Nephron (organoid): ENCODE data around the gene FBN3.

ENCODE experiments used
- H3K27ac Mint-ChIP-seq, 3 experiments: 2 replicates each; pipeline ENCODE4 v1.8.0; 2020; ENCODE audit warnings: mixed read lengths in 3 of 3, mild to moderate bottlenecking in 2 of 3, moderate library complexity in 1 of 3
- H3K27me3 Mint-ChIP-seq: 2 replicates; pipeline ENCODE4 v1.8.0; 2021; ENCODE audit warnings: low read depth, mild to moderate bottlenecking, moderate library complexity, mixed read lengths
- H3K36me3 Mint-ChIP-seq: 2 replicates; pipeline ENCODE4 v1.8.0; 2020; ENCODE audit warnings: low read depth, mixed read lengths
- H3K4me1 Mint-ChIP-seq: 2 replicates; pipeline ENCODE4 v1.8.0; 2020; ENCODE audit warnings: mixed read lengths
- H3K4me3 Mint-ChIP-seq, 3 experiments: 2 replicates each; pipeline ENCODE4 v1.8.0; 2020; ENCODE audit warnings: mild to moderate bottlenecking in 3 of 3, mixed read lengths in 3 of 3, moderate library complexity in 2 of 3
- H3K9me3 Mint-ChIP-seq: 2 replicates; pipeline ENCODE4 v1.8.0; 2020; ENCODE audit warnings: mixed read lengths
- TF ChIP-seq, protein P1 (sequence below), 3 experiments: fragments of 200-600 bp; sonication (generic); IDR thresholded peaks; one replicate each; pipeline ENCODE4 v1.5.0; 2021; ENCODE audit warnings: antibody characterized with exemption in 3 of 3; ENCODE audit not compliant: unreplicated experiment in 3 of 3

FBN3 gene

DNA sequence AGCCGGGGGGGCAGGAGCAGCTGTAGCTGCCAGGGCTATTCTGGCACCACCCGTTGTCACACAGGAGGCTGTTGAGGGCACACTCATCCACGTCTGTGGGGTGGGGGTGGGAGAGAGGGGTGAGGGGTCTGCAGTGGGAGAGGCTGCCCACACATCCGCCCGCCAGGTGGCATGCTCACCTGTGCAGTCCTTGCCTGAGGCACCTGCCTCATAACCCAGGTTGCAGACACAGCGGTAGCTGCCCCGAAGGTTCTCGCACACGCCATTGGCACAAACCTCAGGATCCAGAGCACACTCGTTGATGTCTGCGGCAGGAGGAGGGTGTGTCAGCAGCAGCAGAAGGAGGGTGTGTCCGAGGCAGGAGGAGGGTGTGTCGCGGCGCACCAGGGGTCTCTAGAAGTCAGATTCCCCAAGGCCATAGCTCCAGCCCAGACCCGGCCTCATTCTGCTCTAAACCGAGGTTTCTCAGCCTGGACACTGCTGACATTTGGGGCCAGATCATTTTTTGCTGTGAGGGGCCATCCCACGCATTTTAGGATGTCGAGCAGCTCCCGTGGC is 20.3 kb downstream of the FBN3 start:
- H3K27ac Mint-ChIP-seq: no peak overlapping the region
- TF ChIP-seq, protein P1, sequence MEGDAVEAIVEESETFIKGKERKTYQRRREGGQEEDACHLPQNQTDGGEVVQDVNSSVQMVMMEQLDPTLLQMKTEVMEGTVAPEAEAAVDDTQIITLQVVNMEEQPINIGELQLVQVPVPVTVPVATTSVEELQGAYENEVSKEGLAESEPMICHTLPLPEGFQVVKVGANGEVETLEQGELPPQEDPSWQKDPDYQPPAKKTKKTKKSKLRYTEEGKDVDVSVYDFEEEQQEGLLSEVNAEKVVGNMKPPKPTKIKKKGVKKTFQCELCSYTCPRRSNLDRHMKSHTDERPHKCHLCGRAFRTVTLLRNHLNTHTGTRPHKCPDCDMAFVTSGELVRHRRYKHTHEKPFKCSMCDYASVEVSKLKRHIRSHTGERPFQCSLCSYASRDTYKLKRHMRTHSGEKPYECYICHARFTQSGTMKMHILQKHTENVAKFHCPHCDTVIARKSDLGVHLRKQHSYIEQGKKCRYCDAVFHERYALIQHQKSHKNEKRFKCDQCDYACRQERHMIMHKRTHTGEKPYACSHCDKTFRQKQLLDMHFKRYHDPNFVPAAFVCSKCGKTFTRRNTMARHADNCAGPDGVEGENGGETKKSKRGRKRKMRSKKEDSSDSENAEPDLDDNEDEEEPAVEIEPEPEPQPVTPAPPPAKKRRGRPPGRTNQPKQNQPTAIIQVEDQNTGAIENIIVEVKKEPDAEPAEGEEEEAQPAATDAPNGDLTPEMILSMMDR (IDR thresholded peaks at IDR 0.05; ENCODE audit: unreplicated experiment in 3 of 3): no peak
- no peaks in the 10 kb centered on the region for H3K9me3 Mint-ChIP-seq
- no peaks in the 10 kb centered on the region for H3K27me3 Mint-ChIP-seq
- H3K4me1 Mint-ChIP-seq: no peaks in the 10 kb centered on the region
- peaks cover 38% of the 10 kb centered on the region for H3K36me3 Mint-ChIP-seq
- H3K4me3 Mint-ChIP-seq: no peak overlapping the region

DNA sequence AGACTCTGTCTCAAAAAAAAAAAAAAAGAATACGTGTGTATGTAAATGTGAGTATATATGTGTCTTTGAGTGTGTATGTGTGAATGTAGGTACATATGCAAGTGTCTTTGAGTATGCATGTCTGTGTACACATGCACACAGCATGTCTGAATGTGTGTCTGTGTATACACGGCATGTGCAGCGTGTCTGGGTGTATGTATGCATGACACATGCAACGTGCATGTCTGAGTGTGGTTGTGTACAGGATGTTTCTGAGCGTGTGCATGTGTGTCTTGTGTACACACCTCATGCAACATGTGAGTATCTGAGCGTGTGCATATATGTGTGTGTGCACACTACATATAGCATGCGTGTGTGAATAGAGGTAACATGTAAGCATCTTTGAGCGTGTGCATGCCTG is 20.8 kb downstream of the FBN3 start:
- peaks cover 44% of the 10 kb centered on the region for H3K36me3 Mint-ChIP-seq
- no peaks in the 10 kb centered on the region for H3K9me3 Mint-ChIP-seq
- H3K4me3 Mint-ChIP-seq: no peak overlapping the region
- H3K27ac Mint-ChIP-seq: no peak overlapping the region
- TF ChIP-seq, protein P1 (IDR thresholded peaks at IDR 0.05; ENCODE audit: unreplicated experiment in 3 of 3): no peak
- H3K27me3 Mint-ChIP-seq: no peaks in the 10 kb centered on the region
- H3K4me1 Mint-ChIP-seq: no peaks in the 10 kb centered on the region

DNA sequence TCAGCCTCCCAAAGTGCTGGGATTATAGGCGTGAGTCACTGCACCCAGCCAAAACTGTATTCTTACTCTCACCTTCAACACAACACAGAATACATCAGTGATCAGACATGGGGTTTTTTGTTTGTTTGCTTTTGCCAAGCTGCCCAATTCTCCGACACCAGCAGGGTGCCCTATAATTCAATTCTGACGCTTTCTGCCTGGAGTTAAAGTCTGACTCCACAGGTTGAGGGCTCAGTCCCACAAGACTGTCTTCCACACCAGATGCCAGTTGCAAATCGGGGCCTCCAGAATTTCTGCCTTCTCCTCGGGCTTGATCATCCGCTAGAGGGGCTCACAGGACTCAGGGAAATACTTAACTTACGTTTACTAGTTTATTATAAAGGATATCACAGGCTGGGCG is 22.1 kb downstream of the FBN3 start:
- Mint-ChIP-seq H3K36me3 (peaks cover 45% of the 10 kb centered on the region), H3K4me3 (no peak overlapping the region), H3K27me3 (no peaks in the 10 kb centered on the region), H3K27ac (no peak overlapping the region), H3K4me1 (no peaks in the 10 kb centered on the region), H3K9me3 (no peaks in the 10 kb centered on the region)
- TF ChIP-seq, protein P1 (IDR thresholded peaks at IDR 0.05; ENCODE audit: unreplicated experiment in 3 of 3): no peak

DNA sequence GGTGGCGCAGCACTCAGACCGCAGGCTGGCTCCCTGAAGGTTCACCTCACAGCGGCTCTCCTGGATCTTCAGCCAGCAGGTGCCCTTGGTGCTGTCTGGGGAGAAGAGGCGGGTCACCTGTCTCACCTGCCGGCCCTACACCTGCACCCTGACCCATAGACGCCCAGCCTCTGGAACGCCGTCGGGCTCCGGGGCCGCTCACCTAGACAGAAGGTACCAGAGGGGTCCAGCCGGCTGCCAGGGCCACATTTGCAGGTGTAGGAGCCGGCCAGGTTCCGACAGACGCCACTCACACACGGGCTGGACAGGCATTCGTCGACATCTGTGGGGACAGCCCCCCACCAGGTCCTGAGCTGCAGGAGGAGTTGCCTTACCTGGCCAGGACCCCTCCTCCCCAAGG is 22.9 kb downstream of the FBN3 start:
- no peaks in the 10 kb centered on the region for H3K4me1 Mint-ChIP-seq
- H3K36me3 Mint-ChIP-seq: peaks cover 38% of the 10 kb centered on the region
- no peak overlapping the region for H3K4me3 Mint-ChIP-seq
- H3K27me3 Mint-ChIP-seq: no peaks in the 10 kb centered on the region
- TF ChIP-seq, protein P1 (IDR thresholded peaks at IDR 0.05; ENCODE audit: unreplicated experiment in 3 of 3): no peak
- no peak overlapping the region for H3K27ac Mint-ChIP-seq
- no peaks in the 10 kb centered on the region for H3K9me3 Mint-ChIP-seq

DNA sequence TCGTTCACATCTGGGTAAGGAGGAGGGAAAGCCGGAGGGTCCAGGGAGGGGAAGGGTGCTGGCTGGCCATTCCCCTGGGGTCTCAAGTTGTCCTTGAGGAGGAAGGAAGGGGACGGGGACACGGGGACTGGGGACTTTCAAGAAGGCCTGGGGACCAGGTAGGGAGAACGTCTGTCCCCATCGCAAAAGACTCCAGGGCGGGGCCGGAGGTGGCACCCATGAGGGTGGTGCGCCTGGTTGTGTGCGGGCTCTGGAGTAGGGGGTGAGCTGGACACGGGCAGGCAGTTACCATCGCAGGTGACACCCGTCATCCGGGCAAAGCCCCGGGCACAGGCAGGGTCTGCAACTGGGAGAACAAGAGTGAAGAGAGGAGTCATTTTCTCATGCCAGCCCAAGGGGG is 23.4 kb downstream of the FBN3 start:
- Mint-ChIP-seq H3K4me1 (no peaks in the 10 kb centered on the region), H3K36me3 (peaks cover 42% of the 10 kb centered on the region), H3K4me3 (no peak overlapping the region), H3K27ac (no peak overlapping the region), H3K9me3 (no peaks in the 10 kb centered on the region), H3K27me3 (no peaks in the 10 kb centered on the region)
- TF ChIP-seq, protein P1 (IDR thresholded peaks at IDR 0.05; ENCODE audit: unreplicated experiment in 3 of 3): no peak

DNA sequence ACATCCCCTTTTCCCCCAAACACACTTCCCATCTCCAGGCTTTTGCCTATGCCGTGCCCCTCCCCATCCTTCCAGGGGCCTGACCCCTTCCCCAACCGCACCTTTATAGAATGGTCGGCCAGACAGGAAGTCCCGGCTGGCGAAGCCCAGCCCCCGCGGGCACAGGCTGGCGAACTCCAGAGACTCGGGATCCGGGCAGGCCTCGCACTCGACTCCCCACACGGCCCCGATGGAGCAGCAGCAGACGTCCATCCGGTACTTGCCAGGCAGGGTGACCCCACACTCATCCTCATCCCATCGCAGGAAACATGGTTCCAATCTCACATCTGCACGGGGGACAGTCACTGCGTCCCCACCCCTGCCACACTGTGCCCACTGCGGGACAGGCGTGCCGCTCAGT is 25.7 kb downstream of the FBN3 start:
- H3K27ac Mint-ChIP-seq: no peak overlapping the region

More for the DNA sequence above, 25.7 kb downstream of the FBN3 start:
- TF ChIP-seq, protein P1 (IDR thresholded peaks at IDR 0.05; ENCODE audit: unreplicated experiment in 3 of 3): no peak
- no peaks in the 10 kb centered on the region for H3K9me3 Mint-ChIP-seq
- no peak overlapping the region for H3K4me3 Mint-ChIP-seq
- no peaks in the 10 kb centered on the region for H3K27me3 Mint-ChIP-seq
- no peaks in the 10 kb centered on the region for H3K4me1 Mint-ChIP-seq
- H3K36me3 Mint-ChIP-seq: peaks cover 45% of the 10 kb centered on the region
